Measurements from ENCODE around the gene ANXA2R.
"Not testable (repeated sequence)": the region's sequence is repeated elsewhere in the genome, so short reads cannot be mapped to it uniquely, and the experiment has no call there.

- TF ChIP-seq CTCF (conservative IDR thresholded peaks at IDR 0.05; ENCODE audit: low read depth, low read length); EZH2 (IDR thresholded peaks at IDR 0.05; ENCODE audit: low read length, unreplicated experiment): not testable (repeated sequence)
Measured at GRCh38 chr5:43069401-43069720, 29.2 kb upstream of the ANXA2R start.
